IMR-90 (cell line): ENCODE measurements around the gene SRRM3. TPM values are rescaled to one million over a fixed set of nuclear protein-coding genes. Genes with fewer than 3 reads are reported as not detected.

ENCODE experiments used
- CHD1 ChIP-seq: IDR thresholded peaks from 2 replicates; pipeline ENCODE4 v1.6.1; 2012; ENCODE audit warnings: low read depth, low read length, improper control_type of control experiment
- FOS ChIP-seq: fragments of 150-350 bp; IDR thresholded peaks from 2 replicates; pipeline ENCODE4 v1.6.1; 2016; ENCODE audit warnings: low read depth, low read length
- polyA plus RNA-seq, 3 experiments: library from polyadenylated mRNA; depleted of rRNA; stranded (reverse); fragments of >200 nt; gene quantifications; 2 replicates each; pipeline ENCODE4 v1.2.3, GENCODE V29; 2012; ENCODE audit warnings: low replicate concordance in 1 of 3
- total RNA-seq: library from RNA; depleted of rRNA; stranded (reverse); fragments of >200 nt; gene quantifications from 2 replicates; pipeline ENCODE4 v1.2.3, GENCODE V29; 2012
- TF ChIP-seq, protein P1 (sequence below): fragments of 150-350 bp; IDR thresholded peaks from 2 replicates; pipeline ENCODE4 v1.6.1; 2017; ENCODE audit warnings: mild to moderate bottlenecking, antibody characterized with exemption, low read length, low read depth

The SRRM3 gene
- total and polyA plus RNA-seq, 2 of the 4 experiments (the other 2 are of a cell fraction), result 0.18 to 2.5 TPM

DNA sequence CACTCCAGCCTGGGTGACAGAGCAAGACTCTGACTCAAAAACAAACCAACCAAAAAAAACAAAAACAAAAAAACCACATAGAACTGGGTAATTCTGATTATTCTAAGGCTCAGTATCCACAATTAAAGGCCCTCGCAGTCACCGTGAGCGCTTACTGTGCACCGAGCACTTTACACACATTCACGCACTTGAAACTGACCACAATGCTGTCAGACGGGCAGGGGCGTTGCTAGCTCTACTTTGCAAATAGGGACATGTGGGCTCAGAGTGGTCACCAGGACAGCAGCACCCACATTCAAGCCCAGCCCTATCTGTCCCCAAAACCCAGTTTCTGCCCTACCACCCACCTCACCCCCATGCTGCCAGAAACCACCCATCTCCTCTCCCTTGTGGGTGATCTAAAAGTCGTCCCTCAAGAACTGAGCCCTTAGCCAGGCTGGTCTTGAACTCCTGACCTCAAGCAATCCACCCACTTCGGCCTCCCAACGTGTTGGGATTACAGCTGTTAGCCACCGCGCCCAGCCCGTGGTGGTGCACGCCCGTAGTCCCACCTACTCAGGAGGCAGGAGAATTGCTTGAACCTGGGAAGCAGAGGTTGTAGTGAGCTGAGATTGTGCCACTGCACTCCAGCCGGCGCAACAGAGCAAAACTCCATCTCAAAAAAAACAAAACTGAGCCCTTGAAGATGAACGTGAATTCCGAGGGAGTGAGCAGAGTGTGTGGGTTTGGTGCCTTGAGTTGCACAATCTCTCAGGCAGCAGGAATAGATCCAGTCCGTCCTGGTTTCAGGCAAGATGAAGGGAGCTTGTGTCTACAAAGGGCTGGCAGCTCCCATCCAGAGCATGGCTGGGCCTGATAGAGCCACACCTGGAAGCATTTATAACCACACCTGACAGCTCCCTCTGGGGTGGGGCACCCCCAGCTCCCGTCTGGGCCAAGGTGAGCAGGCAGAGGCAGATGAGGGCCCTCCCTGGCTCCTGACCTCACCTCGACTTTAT lies 95.3 kb downstream of the SRRM3 start (continued):
- TF ChIP-seq, protein P1, sequence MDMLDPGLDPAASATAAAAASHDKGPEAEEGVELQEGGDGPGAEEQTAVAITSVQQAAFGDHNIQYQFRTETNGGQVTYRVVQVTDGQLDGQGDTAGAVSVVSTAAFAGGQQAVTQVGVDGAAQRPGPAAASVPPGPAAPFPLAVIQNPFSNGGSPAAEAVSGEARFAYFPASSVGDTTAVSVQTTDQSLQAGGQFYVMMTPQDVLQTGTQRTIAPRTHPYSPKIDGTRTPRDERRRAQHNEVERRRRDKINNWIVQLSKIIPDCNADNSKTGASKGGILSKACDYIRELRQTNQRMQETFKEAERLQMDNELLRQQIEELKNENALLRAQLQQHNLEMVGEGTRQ, result no peak
- TF ChIP-seq FOS (no peak), CHD1 (no peak)
